ENCODE data around the gene COL19A1. TPM values are rescaled to one million over a fixed set of nuclear protein-coding genes. Genes with fewer than 3 reads are reported as not detected.

COL19A1 gene
- total and polyA plus RNA-seq, 12 donors, result 0.26 to 2.8 (median 1.7) TPM

- intact Hi-C loops (cut with DNase I), result loop anchor here in 1 of 10 donors (10.0 kb wide), 1 partner anchor 330 kb away; no protein-coding TSS in a partner anchor
- H3K9me3 ChIP-seq, result no peaks in the 10 kb centered on the region
Measured at GRCh38 chr6:70164556-70164955, 298.2 kb downstream of the COL19A1 start.

GRCh38 chr6:70166088-70166958 is 300.0 kb downstream of the COL19A1 start:
- intact Hi-C loops (cut with DNase I), result loop anchor here in 1 of 10 donors (10.0 kb wide), 1 partner anchor 332 kb away; no protein-coding TSS in a partner anchor
- H3K36me3 ChIP-seq, result no peaks in the 10 kb centered on the region
- H3K27me3 ChIP-seq, result peaks cover 0 to 16% (median 0%) of the 10 kb centered on the region in 7 donors
- H3K4me1 ChIP-seq, result no peaks in the 10 kb centered on the region
- H3K9me3 ChIP-seq, result no peaks in the 10 kb centered on the region
- peak in 4 of 8 donors; percentile 45 to 64 (median 58) for ATAC-seq
- WGBS, 2 donors, result 18 to 23% methylated on average over 24 of the region's 24 CpGs
- TF ChIP-seq CTCF (IDR thresholded peaks at IDR 0.05), result peak in 8 of 9 donors; percentile 14 to 65 (median 53)
- H3K4me3 ChIP-seq, result no peak overlapping the region
- DNase-seq, result peak in 1 of 2 donors; percentile 23
- no peak overlapping the region for H3K27ac ChIP-seq

More at GRCh38 chr6:70164556-70164955, 298.2 kb downstream of the COL19A1 start:
- Histone ChIP-seq H3K27ac (no peak overlapping the region), H3K4me3 (no peak overlapping the region), H3K27me3 (peaks cover 0 to 16% (median 0%) of the 10 kb centered on the region in 7 donors), H3K4me1 (no peaks in the 10 kb centered on the region), H3K36me3 (no peaks in the 10 kb centered on the region)
- no peak for DNase-seq
- WGBS, 2 donors, result 74 to 76% methylated on average over 2 of the region's 2 CpGs
- no peak for ATAC-seq
- TF ChIP-seq CTCF (IDR thresholded peaks at IDR 0.05), result no peak

GRCh38 chr6:70168681-70169377 is 302.5 kb downstream of the COL19A1 start:
- Histone ChIP-seq H3K4me3 (no peak overlapping the region), H3K4me1 (no peaks in the 10 kb centered on the region), H3K27ac (no peak overlapping the region), H3K9me3 (no peaks in the 10 kb centered on the region), H3K36me3 (no peaks in the 10 kb centered on the region), H3K27me3 (peaks cover 0 to 16% (median 0%) of the 10 kb centered on the region in 7 donors)
- no peak for TF ChIP-seq CTCF (IDR thresholded peaks at IDR 0.05)
- DNase-seq (no peak), ATAC-seq (no peak)
- intact Hi-C loops (cut with DNase I), result loop anchor here in 1 of 10 donors (10.0 kb wide), 1 partner anchor 334 kb away; no protein-coding TSS in a partner anchor
- WGBS, 2 donors, result 74 to 87% methylated on average over 5 of the region's 5 CpGs

- no peak for TF ChIP-seq CTCF (IDR thresholded peaks at IDR 0.05)
- Histone ChIP-seq H3K27ac (no peak overlapping the region), H3K4me3 (no peak overlapping the region), H3K4me1 (no peaks in the 10 kb centered on the region), H3K27me3 (peaks cover 0 to 13% (median 0%) of the 10 kb centered on the region in 7 donors), H3K9me3 (no peaks in the 10 kb centered on the region), H3K36me3 (no peaks in the 10 kb centered on the region)
- ATAC-seq, result no peak
- intact Hi-C loops (cut with DNase I), result no loop called here
- no peak for DNase-seq
Measured at GRCh38 chr6:70171236-70171635, 304.9 kb downstream of the COL19A1 start.
